Astrocyte (in vitro differentiated cells and primary cell): Measurements from ENCODE around the gene DUSP28.

Source experiments
- CTCF ChIP-seq: IDR thresholded peaks from 2 replicates; pipeline ENCODE4 v1.5.1; 2011; ENCODE audit warnings: low read depth, mild to moderate bottlenecking, inconsistent platforms, low read length, moderate library complexity; ENCODE audit not compliant: insufficient read depth
- EZH2 ChIP-seq: IDR thresholded peaks from 2 replicates; pipeline ENCODE4 v1.6.1; 2012; ENCODE audit warnings: mild to moderate bottlenecking, low read length, inconsistent platforms; ENCODE audit not compliant: insufficient read depth

DNA sequence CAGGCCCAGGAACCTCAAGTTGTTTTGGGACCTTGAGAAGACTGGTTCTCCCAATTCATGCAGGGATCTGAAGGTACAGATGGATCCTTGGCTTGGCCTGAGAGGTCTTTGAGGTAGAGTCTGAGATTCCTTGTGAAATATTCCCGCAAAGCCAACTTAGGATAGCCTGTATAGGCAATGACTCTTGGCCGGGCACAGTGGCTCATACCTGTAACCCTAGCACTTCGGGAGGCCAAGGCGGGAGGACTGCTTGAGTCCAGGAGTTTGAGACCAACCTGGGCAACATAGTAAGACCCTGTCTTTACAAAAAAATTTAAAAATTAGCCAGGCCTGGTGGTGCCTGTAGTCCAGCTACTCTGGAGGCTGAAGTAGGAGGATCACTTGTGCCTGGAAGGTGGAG is 42.8 kb upstream of the DUSP28 start:
- no peak for TF ChIP-seq CTCF
- TF ChIP-seq EZH2, result no peak
